PFSK-1 (cell line): ENCODE data around the gene RBBP4.

Source experiments
- FOXP2 ChIP-seq: optimal IDR thresholded peaks from 2 replicates; pipeline ENCODE3; 2011; ENCODE audit warnings: borderline replicate concordance, control low read depth, inconsistent platforms; ENCODE audit not compliant: insufficient read depth; ENCODE audit errors: extremely low read length, extremely low read depth
- POLR2AphosphoS5 ChIP-seq: IDR thresholded peaks from 2 replicates; pipeline ENCODE4 v1.6.1; 2012; ENCODE audit warnings: low read depth, mild to moderate bottlenecking, control low read depth, low read length, moderate library complexity
- REST ChIP-seq, 2 experiments: IDR thresholded peaks; 2 replicates each; pipeline versions ENCODE4 v1.6.1 to v1.8.0; 2011 to 2012; ENCODE audit warnings: low read depth in 2 of 2, low read length in 2 of 2, control low read depth in 1 of 2, inconsistent platforms in 1 of 2, mild to moderate bottlenecking in 1 of 2, moderate library complexity in 1 of 2; ENCODE audit not compliant: insufficient read depth in 1 of 2
- SIN3A ChIP-seq: IDR thresholded peaks from 2 replicates; pipeline ENCODE4 v1.6.1; 2012; ENCODE audit warnings: mild to moderate bottlenecking, low read length, moderate library complexity, borderline replicate concordance; ENCODE audit not compliant: insufficient read depth
- TAF1 ChIP-seq: IDR thresholded peaks from 2 replicates; pipeline ENCODE4 v1.6.1; 2012; ENCODE audit warnings: low read length, control low read depth, borderline replicate concordance; ENCODE audit not compliant: insufficient read depth

Gene RBBP4

DNA sequence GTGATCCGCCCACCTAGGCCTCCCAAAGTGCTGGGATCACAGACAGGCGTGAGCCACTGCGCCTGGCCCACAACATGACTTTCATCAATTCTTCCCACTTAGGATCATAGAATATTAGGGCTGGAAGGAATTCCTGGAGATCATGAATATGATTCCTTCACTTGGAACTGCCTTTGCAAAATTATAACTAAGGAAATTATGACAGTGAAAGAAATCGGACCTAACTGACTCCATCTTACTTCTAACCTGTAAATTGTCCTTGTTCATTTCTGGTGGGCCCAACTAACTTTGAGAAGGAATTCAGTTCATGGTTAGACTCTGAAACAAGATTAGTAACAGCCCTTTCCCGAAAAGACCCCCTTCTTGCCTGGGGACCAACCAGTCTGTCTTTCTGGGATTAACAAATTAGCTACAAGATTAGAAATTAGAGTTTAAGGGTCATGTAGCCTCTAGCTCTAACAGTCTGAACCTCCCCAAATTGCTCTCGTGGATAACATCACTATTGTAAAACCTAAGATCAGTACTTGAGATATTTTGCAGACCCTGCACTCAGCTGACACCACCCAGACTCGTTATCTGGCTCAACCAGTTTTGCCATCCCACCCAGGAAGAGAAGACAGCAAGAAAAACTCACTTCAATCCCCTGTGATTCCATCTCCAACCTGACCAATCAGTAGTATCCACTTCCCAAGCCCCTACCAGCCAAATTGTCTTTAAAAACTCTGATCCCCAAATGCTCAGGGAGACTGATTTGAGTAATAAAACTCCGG lies 15.3 kb upstream of the RBBP4 start:
- TF ChIP-seq TAF1: no peak
- TF ChIP-seq SIN3A: no peak
- TF ChIP-seq REST (IDR thresholded peaks at IDR 0.05; ENCODE audit: insufficient read depth in 1 of 2, low read depth in 2 of 2, low read length in 2 of 2): no peak

GRCh38 chr1:32636914-32637645 lies 13.9 kb upstream of the RBBP4 start:
- TF ChIP-seq FOXP2 (no peak), SIN3A (no peak), TAF1 (no peak), REST (IDR thresholded peaks at IDR 0.05; ENCODE audit: insufficient read depth in 1 of 2, low read depth in 2 of 2, low read length in 2 of 2) (no peak), POLR2AphosphoS5 (no peak)

- TF ChIP-seq TAF1 (no peak), SIN3A (no peak)
Observed at GRCh38 chr1:32639489-32640075, 11.4 kb upstream of the RBBP4 start.

DNA sequence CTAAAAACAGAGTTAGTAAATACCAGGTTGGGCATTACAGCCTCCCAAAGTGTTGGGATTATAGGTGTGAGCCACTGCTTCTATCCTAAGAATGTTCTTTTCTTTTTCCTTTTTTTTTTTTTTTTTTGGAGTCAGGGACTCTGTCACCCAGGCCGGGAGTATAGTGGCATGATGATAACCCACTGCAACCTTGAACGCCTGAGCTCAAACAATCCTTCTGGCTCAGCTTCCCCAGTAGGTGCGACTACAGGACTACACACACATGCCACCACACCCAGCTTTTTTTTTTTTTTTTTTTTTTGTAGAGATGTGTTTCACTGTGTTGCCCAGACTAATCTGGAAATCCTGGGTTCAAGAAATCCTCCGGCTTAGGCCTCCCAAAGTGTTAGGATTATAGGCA lies 6.6 kb upstream of the RBBP4 start:
- TF ChIP-seq FOXP2 (no peak), TAF1 (no peak), POLR2AphosphoS5 (no peak), SIN3A (no peak), REST (IDR thresholded peaks at IDR 0.05; ENCODE audit: insufficient read depth in 1 of 2, low read depth in 2 of 2, low read length in 2 of 2) (no peak)

DNA sequence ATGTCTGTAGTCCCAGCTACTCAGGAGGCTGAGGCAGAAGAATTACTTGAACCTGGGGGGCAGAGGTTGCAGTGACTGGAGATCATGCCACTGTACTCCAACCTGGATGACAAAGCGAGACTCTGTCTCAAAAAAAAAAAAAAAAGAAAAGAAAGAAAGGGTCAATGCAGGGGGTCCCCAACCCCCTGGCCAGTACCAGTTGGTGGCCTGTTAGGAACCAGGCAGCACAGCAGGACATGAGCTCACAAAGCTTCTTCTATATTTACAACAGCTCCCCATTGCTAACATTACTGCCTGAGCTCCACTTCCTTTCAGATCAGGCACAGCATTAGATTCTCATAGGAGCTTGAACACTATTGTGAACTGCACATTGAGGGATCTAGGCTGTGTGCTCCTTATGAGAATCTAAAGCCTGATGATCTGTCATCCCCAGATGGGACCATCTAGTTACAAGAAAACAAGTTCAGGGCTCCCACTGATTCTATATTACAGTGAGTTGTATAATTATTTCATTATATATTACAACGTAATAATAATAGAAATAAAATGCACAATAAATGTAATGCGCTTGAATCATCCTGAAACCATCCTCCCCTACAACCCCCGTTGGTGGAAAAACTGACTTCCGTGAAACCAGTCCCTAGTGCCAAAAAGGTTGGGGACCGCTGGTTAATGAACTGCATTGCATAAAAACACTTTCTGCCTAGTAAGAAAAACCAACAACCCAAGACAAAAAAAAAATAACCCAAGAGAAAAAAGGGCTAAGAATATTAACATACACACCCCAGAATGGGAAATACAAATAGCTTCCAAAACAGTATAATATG lies 3.5 kb upstream of the RBBP4 start:
- TF ChIP-seq REST (IDR thresholded peaks at IDR 0.05; ENCODE audit: insufficient read depth in 1 of 2, low read depth in 2 of 2, low read length in 2 of 2) (no peak), TAF1 (no peak), FOXP2 (no peak), SIN3A (no peak), POLR2AphosphoS5 (no peak)
